ENCODE results near the gene CEACAM3.

DNA sequence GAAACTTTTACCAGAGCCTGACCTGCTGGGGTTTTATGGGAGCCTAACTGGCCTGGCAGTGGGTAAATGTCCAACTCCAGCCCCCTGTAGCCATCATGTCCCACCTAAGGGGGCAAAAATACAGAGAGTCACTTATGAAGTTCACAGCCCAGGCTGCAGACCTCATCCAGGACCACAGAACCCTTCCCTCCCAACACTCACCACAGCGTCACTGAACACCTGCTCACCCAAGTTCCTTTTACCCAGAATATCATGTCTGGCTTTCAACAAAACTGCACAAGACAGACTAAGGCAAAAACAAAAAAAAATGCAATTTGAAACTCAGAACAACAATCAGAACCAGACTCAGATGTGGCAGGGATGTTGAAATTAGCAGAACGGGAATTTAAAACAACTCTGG, 6.4 kb downstream of the CEACAM3 start:
- TF ChIP-seq POLR2A (IDR thresholded peaks at IDR 0.05; ENCODE audit: extremely low read depth, insufficient read length), result no peak
- TF ChIP-seq, protein P1, sequence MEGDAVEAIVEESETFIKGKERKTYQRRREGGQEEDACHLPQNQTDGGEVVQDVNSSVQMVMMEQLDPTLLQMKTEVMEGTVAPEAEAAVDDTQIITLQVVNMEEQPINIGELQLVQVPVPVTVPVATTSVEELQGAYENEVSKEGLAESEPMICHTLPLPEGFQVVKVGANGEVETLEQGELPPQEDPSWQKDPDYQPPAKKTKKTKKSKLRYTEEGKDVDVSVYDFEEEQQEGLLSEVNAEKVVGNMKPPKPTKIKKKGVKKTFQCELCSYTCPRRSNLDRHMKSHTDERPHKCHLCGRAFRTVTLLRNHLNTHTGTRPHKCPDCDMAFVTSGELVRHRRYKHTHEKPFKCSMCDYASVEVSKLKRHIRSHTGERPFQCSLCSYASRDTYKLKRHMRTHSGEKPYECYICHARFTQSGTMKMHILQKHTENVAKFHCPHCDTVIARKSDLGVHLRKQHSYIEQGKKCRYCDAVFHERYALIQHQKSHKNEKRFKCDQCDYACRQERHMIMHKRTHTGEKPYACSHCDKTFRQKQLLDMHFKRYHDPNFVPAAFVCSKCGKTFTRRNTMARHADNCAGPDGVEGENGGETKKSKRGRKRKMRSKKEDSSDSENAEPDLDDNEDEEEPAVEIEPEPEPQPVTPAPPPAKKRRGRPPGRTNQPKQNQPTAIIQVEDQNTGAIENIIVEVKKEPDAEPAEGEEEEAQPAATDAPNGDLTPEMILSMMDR (IDR thresholded peaks at IDR 0.05; ENCODE audit: low read depth, low read length), result no peak
